Measurements from ENCODE around the gene SMIM7.

SMIM7 gene

GRCh38 chr19:16607819-16608218, 52.1 kb downstream of the SMIM7 start:
- no peak overlapping the region for H3K4me3 ChIP-seq (ENCODE audit: low read length)
- TF ChIP-seq, protein P1, sequence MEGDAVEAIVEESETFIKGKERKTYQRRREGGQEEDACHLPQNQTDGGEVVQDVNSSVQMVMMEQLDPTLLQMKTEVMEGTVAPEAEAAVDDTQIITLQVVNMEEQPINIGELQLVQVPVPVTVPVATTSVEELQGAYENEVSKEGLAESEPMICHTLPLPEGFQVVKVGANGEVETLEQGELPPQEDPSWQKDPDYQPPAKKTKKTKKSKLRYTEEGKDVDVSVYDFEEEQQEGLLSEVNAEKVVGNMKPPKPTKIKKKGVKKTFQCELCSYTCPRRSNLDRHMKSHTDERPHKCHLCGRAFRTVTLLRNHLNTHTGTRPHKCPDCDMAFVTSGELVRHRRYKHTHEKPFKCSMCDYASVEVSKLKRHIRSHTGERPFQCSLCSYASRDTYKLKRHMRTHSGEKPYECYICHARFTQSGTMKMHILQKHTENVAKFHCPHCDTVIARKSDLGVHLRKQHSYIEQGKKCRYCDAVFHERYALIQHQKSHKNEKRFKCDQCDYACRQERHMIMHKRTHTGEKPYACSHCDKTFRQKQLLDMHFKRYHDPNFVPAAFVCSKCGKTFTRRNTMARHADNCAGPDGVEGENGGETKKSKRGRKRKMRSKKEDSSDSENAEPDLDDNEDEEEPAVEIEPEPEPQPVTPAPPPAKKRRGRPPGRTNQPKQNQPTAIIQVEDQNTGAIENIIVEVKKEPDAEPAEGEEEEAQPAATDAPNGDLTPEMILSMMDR (conservative IDR thresholded peaks at IDR 0.05; ENCODE audit: low read length), result no peak
- no peak for DNase-seq (ENCODE audit: low read depth)

- DNase-seq (ENCODE audit: low read depth), result no peak
- TF ChIP-seq, protein P1 (conservative IDR thresholded peaks at IDR 0.05; ENCODE audit: low read length), result no peak; the same call in 1 of the 2 replicates
- H3K4me3 ChIP-seq (ENCODE audit: low read length), result no peak overlapping the region
Observed at GRCh38 chr19:16605553-16605994, 54.4 kb downstream of the SMIM7 start.

DNA sequence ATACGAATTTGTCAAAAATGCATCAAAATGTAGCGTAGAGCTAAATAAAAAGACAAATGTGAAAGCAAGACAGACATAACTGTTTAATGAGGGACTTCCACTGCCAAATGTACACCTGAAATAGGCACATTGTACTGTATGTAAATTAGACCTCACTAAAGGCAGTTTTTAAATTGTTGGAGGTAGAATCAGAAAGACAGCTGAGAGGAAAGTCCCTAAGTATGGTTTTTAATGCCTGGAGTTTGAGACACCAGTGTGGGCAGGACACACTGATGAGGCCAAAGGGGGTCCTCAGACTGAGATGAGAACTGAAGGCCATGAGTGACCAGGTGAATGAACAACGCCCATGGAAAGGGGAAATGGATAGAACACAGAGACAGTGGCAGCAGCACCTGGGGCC, 54.8 kb downstream of the SMIM7 start:
- TF ChIP-seq, protein P1 (conservative IDR thresholded peaks at IDR 0.05; ENCODE audit: low read length), result no peak
- DNase-seq (ENCODE audit: low read depth), result no peak
- H3K4me3 ChIP-seq (ENCODE audit: low read length), result no peak overlapping the region

DNA sequence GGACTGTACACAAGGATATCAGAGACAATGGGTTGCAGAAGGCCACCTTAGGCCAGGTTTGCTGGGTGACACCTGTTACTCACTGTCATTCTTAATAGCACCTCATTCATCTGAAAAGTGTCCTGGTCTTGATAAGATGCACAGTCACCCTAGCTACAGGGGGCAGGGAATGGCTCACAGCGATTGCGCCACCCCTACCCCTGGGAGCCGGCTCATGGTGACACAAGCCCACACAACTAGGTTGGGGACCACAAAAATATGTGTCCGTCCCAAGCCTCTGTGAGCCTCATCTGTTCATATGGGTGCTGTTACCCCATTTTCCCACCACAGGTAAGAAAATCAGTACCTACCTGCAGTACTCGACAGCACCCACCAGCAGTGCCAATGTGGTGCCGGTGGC, 55.3 kb downstream of the SMIM7 start:
- DNase-seq (ENCODE audit: low read depth), result no peak
- TF ChIP-seq, protein P1 (conservative IDR thresholded peaks at IDR 0.05; ENCODE audit: low read length), result no peak
- no peak overlapping the region for H3K4me3 ChIP-seq (ENCODE audit: low read length)

- TF ChIP-seq, protein P1 (conservative IDR thresholded peaks at IDR 0.05; ENCODE audit: low read length), result no peak
- H3K4me3 ChIP-seq (ENCODE audit: low read length), result no peak overlapping the region
- no peak for DNase-seq (ENCODE audit: low read depth)
Observed at GRCh38 chr19:16603090-16603489, 56.9 kb downstream of the SMIM7 start.

- H3K4me3 ChIP-seq (ENCODE audit: low read length), result no peak overlapping the region
- no peak for DNase-seq (ENCODE audit: low read depth)
- TF ChIP-seq, protein P1 (conservative IDR thresholded peaks at IDR 0.05; ENCODE audit: low read length), result no peak
Observed at GRCh38 chr19:16601378-16602052, 58.4 kb downstream of the SMIM7 start.

- DNase-seq (ENCODE audit: low read depth), result no peak
- H3K4me3 ChIP-seq (ENCODE audit: low read length), result no peak overlapping the region
- TF ChIP-seq, protein P1 (conservative IDR thresholded peaks at IDR 0.05; ENCODE audit: low read length), result no peak
Observed at GRCh38 chr19:16600824-16601223, 59.1 kb downstream of the SMIM7 start.

Measured in AG10803 (cell line).